K562 (cell line): ENCODE measurements around the gene LCA5. TPM values are rescaled to one million over a fixed set of nuclear protein-coding genes. Genes with fewer than 3 reads are reported as not detected.

ENCODE experiments used
- BHLHE40 ChIP-seq: IDR thresholded peaks from 2 replicates; pipeline ENCODE4 v1.6.1; 2011; ENCODE audit warnings: low read length, improper control_type of control experiment
- CBFA2T2 ChIP-seq: fragments of 450-650 bp; conservative IDR thresholded peaks from 2 replicates; pipeline ENCODE4 v1.6.1; 2017; ENCODE audit warnings: mild to moderate bottlenecking
- CREB1 ChIP-seq, 2 experiments: sonication (generic) in 1 of 2; formaldehyde crosslinking in 1 of 2; IDR thresholded peaks; 2 replicates each; pipeline versions ENCODE4 v1.6.1 to v1.8.0; 2012 to 2022; ENCODE audit warnings: inconsistent platforms in 1 of 2, mild to moderate bottlenecking in 1 of 2, missing genetic modification reagents in 1 of 2, moderate library complexity in 1 of 2
- DACH1 ChIP-seq: fragments of 450-650 bp; IDR thresholded peaks from 2 replicates; pipeline ENCODE4 v1.6.1; 2018; ENCODE audit not compliant: partially characterized antibody
- DMBX1 ChIP-seq: fragments of 250-450 bp; sonication (Bioruptor Pico); IDR thresholded peaks from 2 replicates; pipeline ENCODE4 v1.8.0; 2022; ENCODE audit warnings: inconsistent platforms, mild to moderate bottlenecking, moderate library complexity, borderline replicate concordance
- FOXK2 ChIP-seq, 2 experiments: fragments of 450-650 bp; IDR thresholded peaks in 1 of 2; conservative IDR thresholded peaks in 1 of 2; 2 replicates each; pipeline ENCODE4 v1.6.1; 2016; ENCODE audit warnings: low read depth in 2 of 2, mild to moderate bottlenecking in 1 of 2
- KAT2B ChIP-seq: IDR thresholded peaks from one replicate; pipeline ENCODE4 v1.6.1; 2012; ENCODE audit warnings: low read depth, mild to moderate bottlenecking, control low read depth, inconsistent platforms, low read length, moderate library complexity
- LCOR ChIP-seq: sonication (generic); formaldehyde crosslinking; IDR thresholded peaks from 2 replicates; pipeline ENCODE4 v1.8.0; 2022; ENCODE audit warnings: mild to moderate bottlenecking, missing genetic modification reagents
- MITF ChIP-seq: IDR thresholded peaks from 2 replicates; pipeline ENCODE4 v1.6.1; 2014; ENCODE audit warnings: antibody characterized with exemption
- NCOR1 ChIP-seq: fragments of 450-650 bp; IDR thresholded peaks from 2 replicates; pipeline ENCODE4 v1.6.1; 2016; ENCODE audit warnings: mild to moderate bottlenecking, moderate library complexity
- NFATC3 ChIP-seq: fragments of 450-650 bp; IDR thresholded peaks from 2 replicates; pipeline ENCODE4 v1.6.1; 2017; ENCODE audit warnings: mild to moderate bottlenecking
- PHTF2 ChIP-seq: fragments of 250-450 bp; sonication (Bioruptor Pico); IDR thresholded peaks from 2 replicates; pipeline ENCODE4 v1.5.0; 2021; ENCODE audit warnings: mild to moderate bottlenecking
- PURB ChIP-seq: sonication (generic); formaldehyde crosslinking; IDR thresholded peaks from 2 replicates; pipeline ENCODE4 v1.9.0; 2021; ENCODE audit warnings: low read depth, mild to moderate bottlenecking, missing genetic modification reagents
- SIN3B ChIP-seq: fragments of 450-650 bp; IDR thresholded peaks from 2 replicates; pipeline ENCODE4 v1.6.1; 2017; ENCODE audit warnings: low read depth, mild to moderate bottlenecking, moderate library complexity
- SIRT6 ChIP-seq: IDR thresholded peaks from one replicate; pipeline ENCODE4 v1.6.1; 2012; ENCODE audit warnings: low read depth, mild to moderate bottlenecking, control low read depth, inconsistent platforms, low read length, moderate library complexity
- SMARCA4 ChIP-seq: fragments of 450-650 bp; IDR thresholded peaks from 2 replicates; pipeline ENCODE4 v1.6.1; 2016
- SMARCB1 ChIP-seq: IDR thresholded peaks from 2 replicates; pipeline ENCODE4 v1.6.1; 2011; ENCODE audit warnings: improper control_type of control experiment, low read depth; ENCODE audit not compliant: insufficient read length
- SMARCC2 ChIP-seq: fragments of 450-650 bp; IDR thresholded peaks from 2 replicates; pipeline ENCODE4 v1.6.1; 2017; ENCODE audit warnings: antibody characterized with exemption, moderate library complexity, mild to moderate bottlenecking, low read depth
- U2AF1 ChIP-seq: fragments of 200-400 bp; formaldehyde crosslinking; optimal IDR thresholded peaks from 2 replicates; pipeline ENCODE3; 2017; ENCODE audit warnings: mild to moderate bottlenecking, low read depth, low read length, moderate library complexity
- ZNF263 ChIP-seq: sonication (generic); formaldehyde crosslinking; IDR thresholded peaks from 2 replicates; pipeline ENCODE4 v1.8.0; 2022; ENCODE audit warnings: mild to moderate bottlenecking, missing genetic modification reagents, borderline replicate concordance
- ZNF41 ChIP-seq: fragments of 250-450 bp; sonication (Bioruptor Pico); conservative IDR thresholded peaks from 2 replicates; pipeline ENCODE4 v1.4.0; 2020; ENCODE audit warnings: mild to moderate bottlenecking
- ZNF609 ChIP-seq: sonication (generic); formaldehyde crosslinking; IDR thresholded peaks from 2 replicates; pipeline ENCODE4 v1.8.1; 2023; ENCODE audit warnings: missing genetic modification reagents, mild to moderate bottlenecking, borderline replicate concordance
- polyA plus RNA-seq, 8 experiments: library from polyadenylated mRNA; depleted of rRNA in 4 of 8; stranded (reverse) in 5 of 8; unstranded in 3 of 8; fragments of >200 nt; fragmentation: Nextera tagmentation in 2 of 8; fragmentation: Illumina TruSeq in 1 of 8; extraction: Ambion mirVana in 2 of 8; extraction: Trizol in 1 of 8; gene quantifications; 2 replicates each; pipeline versions ENCODE4 v1.2.1 to v1.2.3, GENCODE V29; 2011 to 2014; ENCODE audit warnings: inconsistent platforms in 1 of 8, missing spikeins in 1 of 8
- total RNA-seq, 7 experiments: library from RNA; depleted of rRNA in 6 of 7; stranded (reverse); fragments of >200 nt in 6 of 7; fragmentation: Illumina TruSeq in 2 of 7; extraction: Trizol in 2 of 7; gene quantifications; 2 replicates each; pipeline versions ENCODE4 v1.2.1 to v1.2.3, GENCODE V29; 2011 to 2021; ENCODE audit warnings: low replicate concordance in 1 of 7

Gene LCA5
- total and polyA plus RNA-seq, 9 of the 15 experiments (the other 6 are each of a cell fraction or from before 2014, with no cell fraction given) = 1.0 to 3.4 (median 1.8) TPM

GRCh38 chr6:79525272-79526100 is 11.7 kb downstream of the LCA5 start (continued):
- TF ChIP-seq ZNF609 (CRISPR knock-in tag) (no peak), SMARCA4 (peak; percentile 84), SMARCC2 (no peak), PURB (CRISPR knock-in tag) (no peak), LCOR (CRISPR knock-in tag) (peak; percentile 52; the same call in 1 of the 2 replicates), NFATC3 (no peak), NCOR1 (peak; percentile 73), PHTF2 (no peak), CBFA2T2 (peak; percentile 76), ZNF263 (CRISPR knock-in tag) (no peak), ZNF41 (CRISPR knock-in tag) (no peak), DMBX1 (CRISPR knock-in tag) (no peak), FOXK2 (conservative IDR thresholded peaks at IDR 0.05 in 1 of 2, IDR thresholded peaks at IDR 0.05 in 1 of 2; ENCODE audit: low read depth in 2 of 2) (no peak), SIN3B (no peak), SMARCB1 (no peak), U2AF1 (no peak), SIRT6 (no peak), KAT2B (no peak), BHLHE40 (peak; percentile 41; the same call in 1 of the 2 replicates), DACH1 (peak; percentile 40), CREB1 (IDR thresholded peaks at IDR 0.05) (no peak), CREB1 (CRISPR knock-in tag; IDR thresholded peaks at IDR 0.05) (no peak), MITF (peak; percentile 58; the same call in 1 of the 2 replicates)
